ENCODE measurements around the gene ARHGAP31.

DNA sequence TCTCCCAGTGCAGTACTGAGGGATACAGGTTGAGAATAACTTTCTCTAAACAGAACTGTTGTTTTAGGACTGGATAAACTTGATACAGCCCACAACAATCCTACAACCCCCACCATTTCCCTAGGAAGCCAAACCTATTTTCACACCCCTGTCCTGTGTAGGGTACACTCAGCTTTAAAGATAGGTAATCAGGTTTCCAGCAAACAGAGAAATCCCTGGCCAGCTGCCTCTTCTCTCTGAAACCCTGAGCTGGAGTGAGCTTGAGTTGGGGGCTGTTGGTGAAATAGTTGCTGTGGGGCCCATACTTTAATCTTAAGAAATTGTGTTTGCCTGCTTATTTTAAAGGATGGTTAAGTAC lies 22.1 kb downstream of the ARHGAP31 start:
- no peak for TF ChIP-seq CBFB (CRISPR knock-in tag; IDR thresholded peaks at IDR 0.05; ENCODE audit: low read depth)
- TF ChIP-seq NFYB (CRISPR knock-in tag; conservative IDR thresholded peaks at IDR 0.05; ENCODE audit: low read depth): no peak
- TF ChIP-seq FOXK1 (CRISPR knock-in tag; IDR thresholded peaks at IDR 0.05): no peak
- no peak for TF ChIP-seq CTCF (IDR thresholded peaks at IDR 0.05)

Measured in WTC11 (cell line).